ENCODE data around the gene NRROS.

GRCh38 chr3:196660381-196661166 is 21.1 kb downstream of the NRROS start:
- TF ChIP-seq CTCF (IDR thresholded peaks at IDR 0.05), result no peak
- TF ChIP-seq POLR2A (IDR thresholded peaks at IDR 0.05), result no peak

Measured in esophagus squamous epithelium (tissue), 4 donors.